GM12878 (cell line): Measurements from ENCODE around the gene PURA. TPM values are rescaled to one million over a fixed set of nuclear protein-coding genes. Genes with fewer than 3 reads are reported as not detected.

Experiments used
- ATAC-seq: fragments of 200-7000 bp; cut with Tn5 transposase; 3 replicates; pipeline ENCODE4 v1.9.1; 2020; ENCODE audit warnings: mild to moderate bottlenecking, moderate library complexity
- BruUV-seq: library from RNA; stranded (reverse); fragments of 400-500 nt; replicated peaks from 2 replicates; lab custom pipeline; 2021; lab: Mats Ljungman, UMichigan
- CTCF ChIA-PET: fragments of 300-600 bp; sonication (Branson Sonifier 250); formaldehyde crosslinking; extraction: SDS; loops from one replicate; lab custom pipeline; 2021; ENCODE audit warnings: inconsistent platforms; lab: Yijun Ruan, JAX
- POLR2A ChIA-PET: fragments of 350-600 bp; formaldehyde crosslinking; extraction: SDS; loops from one replicate; lab custom pipeline; 2021; ENCODE audit warnings: inconsistent platforms; lab: Charles Lee
- RAD21 ChIA-PET: fragments of 300-600 bp; sonication (Branson Sonifier 250); formaldehyde crosslinking; loops from one replicate; lab custom pipeline; 2023; ENCODE audit warnings: antibody characterized with exemption; ENCODE audit not compliant: unreplicated experiment; lab: Charles Lee
- SMC1A ChIA-PET: fragments of 300-600 bp; sonication (Branson Sonifier 250); formaldehyde crosslinking; loops from one replicate; lab custom pipeline; 2023; ENCODE audit not compliant: unreplicated experiment, uncharacterized antibody; lab: Charles Lee
- DNase-seq: peaks from one replicate; pipeline ENCODE4 v3.0.0-alpha.2; 2011; ENCODE audit warnings: low read depth, low spot score
- FAIRE-seq: peaks from 3 replicates; lab custom pipeline; 2011; peaks lifted over from hg19 to GRCh38; lab: Jason Lieb, UNC
- H2AFZ ChIP-seq: 2 replicates; pipeline ENCODE4 v1.6.0; 2011; ENCODE audit warnings: low read depth, low read length, control low read depth; ENCODE audit not compliant: control insufficient read depth
- H3K27ac ChIP-seq: 2 replicates; pipeline ENCODE4 v1.5.1; 2011; ENCODE audit warnings: control low read depth; ENCODE audit not compliant: control insufficient read depth, insufficient read depth
- H3K27me3 ChIP-seq, 2 experiments: replicated peaks in 1 of 2; 2 replicates each; pipeline versions ENCODE4 v1.6.0 to v1.6.1; 2011; ENCODE audit warnings: low read length in 1 of 2; ENCODE audit not compliant: control insufficient read depth in 2 of 2, insufficient read depth in 2 of 2
- H3K36me3 ChIP-seq, 2 experiments: 2 replicates each; pipeline ENCODE4 v1.5.1; 2011; ENCODE audit warnings: low read length in 1 of 2; ENCODE audit not compliant: control insufficient read depth in 2 of 2, insufficient read depth in 2 of 2
- H3K4me1 ChIP-seq: 2 replicates; pipeline ENCODE4 v1.6.1; 2011; ENCODE audit warnings: mild to moderate bottlenecking, low read length, moderate library complexity, mixed read lengths; ENCODE audit not compliant: control insufficient read depth, insufficient read depth
- H3K4me2 ChIP-seq: 2 replicates; pipeline ENCODE4 v1.6.0; 2011; ENCODE audit warnings: control low read depth; ENCODE audit not compliant: control insufficient read depth, insufficient read depth
- H3K4me3 ChIP-seq: fragments of 200-600 bp; sonication (generic); 2 replicates; pipeline ENCODE4 v1.5.1; 2016
- H3K79me2 ChIP-seq: 2 replicates; pipeline ENCODE4 v1.6.0; 2011; ENCODE audit warnings: low read length; ENCODE audit not compliant: control insufficient read depth, insufficient read depth
- H3K9ac ChIP-seq: 2 replicates; pipeline ENCODE4 v1.8.0; 2011; ENCODE audit warnings: low read length, control low read depth, mixed read lengths; ENCODE audit not compliant: control insufficient read depth, insufficient read depth
- H3K9me3 ChIP-seq: replicated peaks from 3 replicates; pipeline ENCODE4 v1.5.1; 2011; ENCODE audit warnings: mild to moderate bottlenecking, low read length; ENCODE audit not compliant: control insufficient read depth, insufficient read depth
- H4K20me1 ChIP-seq: 2 replicates; pipeline ENCODE4 v1.6.0; 2011; ENCODE audit not compliant: control insufficient read depth, insufficient read depth
- ASH2L ChIP-seq: fragments of 300-600, 200-600 bp; sonication (generic); IDR thresholded peaks from 2 replicates; pipeline ENCODE4 v1.6.1; 2017; ENCODE audit warnings: low read depth, mild to moderate bottlenecking, borderline replicate concordance
- BACH1 ChIP-seq: fragments of 450-650 bp; IDR thresholded peaks from 2 replicates; pipeline ENCODE4 v1.6.1; 2017; ENCODE audit warnings: mild to moderate bottlenecking, borderline replicate concordance
- CEBPB ChIP-seq, 2 experiments: fragments of 150-350 bp in 1 of 2; IDR thresholded peaks; 2 replicates each; pipeline ENCODE4 v1.6.1; 2012 to 2014; ENCODE audit warnings: low read depth in 2 of 2, low read length in 2 of 2, borderline replicate concordance in 1 of 2, inconsistent platforms in 1 of 2
- CHD4 ChIP-seq: fragments of 200-600 bp; sonication (generic); IDR thresholded peaks from 2 replicates; pipeline ENCODE4 v1.6.1; 2016; ENCODE audit warnings: mild to moderate bottlenecking
- ETV6 ChIP-seq, 2 experiments: fragments of 450-650 bp in 1 of 2; IDR thresholded peaks in 1 of 2; conservative IDR thresholded peaks in 1 of 2; 2 replicates each; pipeline ENCODE4 v1.6.1; 2014; ENCODE audit warnings: antibody characterized with exemption in 1 of 2, borderline replicate concordance in 1 of 2, low read depth in 1 of 2, mild to moderate bottlenecking in 1 of 2, moderate library complexity in 1 of 2
- JUND ChIP-seq: IDR thresholded peaks from 2 replicates; pipeline ENCODE4 v1.6.1; 2012; ENCODE audit warnings: low read depth, mild to moderate bottlenecking, low read length, improper control_type of control experiment, moderate library complexity
- NR2C1 ChIP-seq: fragments of 450-650 bp; IDR thresholded peaks from 2 replicates; pipeline ENCODE4 v1.6.1; 2017; ENCODE audit warnings: antibody characterized with exemption, mild to moderate bottlenecking, moderate library complexity
- POLR2AphosphoS2 ChIP-seq: IDR thresholded peaks from 2 replicates; pipeline ENCODE4 v1.6.1; 2011; ENCODE audit warnings: low read depth, mild to moderate bottlenecking, low read length, improper control_type of control experiment, moderate library complexity
- POLR2AphosphoS5 ChIP-seq: IDR thresholded peaks from 2 replicates; pipeline ENCODE4 v1.6.1; 2011; ENCODE audit warnings: mild to moderate bottlenecking, low read length, inconsistent platforms
- POU2F2 ChIP-seq: IDR thresholded peaks from 3 replicates; pipeline ENCODE4 v1.6.1; 2011; ENCODE audit warnings: low read depth, mild to moderate bottlenecking, low read length, borderline replicate concordance
- RCOR1 ChIP-seq: conservative IDR thresholded peaks from 2 replicates; pipeline ENCODE4 v1.6.1; 2012; ENCODE audit warnings: low read depth, low read length, improper control_type of control experiment
- YBX1 ChIP-seq: fragments of 450-650 bp; IDR thresholded peaks from 2 replicates; pipeline ENCODE4 v1.6.1; 2016; ENCODE audit warnings: antibody characterized with exemption
- ZBED1 ChIP-seq: IDR thresholded peaks from 2 replicates; pipeline ENCODE4 v1.6.1; 2016; ENCODE audit warnings: borderline replicate concordance
- ZNF24 ChIP-seq: fragments of 450-650 bp; IDR thresholded peaks from 2 replicates; pipeline ENCODE4 v1.6.1; 2017; ENCODE audit warnings: antibody characterized with exemption, mild to moderate bottlenecking
- ZNF384 ChIP-seq: IDR thresholded peaks from 2 replicates; pipeline ENCODE4 v1.6.1; 2012; ENCODE audit warnings: low read depth, mild to moderate bottlenecking, low read length, improper control_type of control experiment, borderline replicate concordance
- WGBS: methylation state at CpG from one replicate; pipeline ENCODE4 v1.1.6; 2016; ENCODE audit warnings: low lambda C conversion rate; ENCODE audit not compliant: insufficient replicate concordance, insufficient coverage; ENCODE audit errors: missing lambda C conversion rate; 5-methylcytosine and 5-hydroxymethylcytosine counted together
- in situ Hi-C: fragments of 300-500 bp; cut with MboI; formaldehyde crosslinking; loops from 9 replicates; pipeline ENCODE4 v1.14.3; 2018; ENCODE audit warnings: mixed read lengths
- intact Hi-C: fragments of 100-400 bp; cut with micrococcal nuclease; formaldehyde crosslinking; loops from one replicate; pipeline ENCODE4 v1.14.2; 2022; ENCODE audit not compliant: unreplicated experiment
- polyA plus RNA-seq, 11 experiments: library from polyadenylated mRNA; depleted of rRNA in 4 of 11; unstranded in 6 of 11; stranded (reverse) in 5 of 11; fragments of >200 nt; fragmentation: Nextera tagmentation in 4 of 11; fragmentation: Illumina TruSeq in 1 of 11; extraction: Ambion mirVana in 4 of 11; extraction: Trizol in 1 of 11; gene quantifications; 1 replicate in 1 of 11; 2 replicates in 10 of 11; pipeline versions ENCODE4 v1.2.1 to v1.2.3, GENCODE V29; 2011 to 2016; ENCODE audit warnings: inconsistent platforms in 2 of 11, missing spikeins in 2 of 11, low read depth in 1 of 11
- total RNA-seq, 4 experiments: library from RNA; depleted of rRNA in 3 of 4; stranded (reverse); fragments of >200 nt in 3 of 4; fragmentation: Illumina TruSeq in 1 of 4; extraction: Trizol in 1 of 4; gene quantifications; 2 replicates each; pipeline versions ENCODE4 v1.2.1 to v1.2.3, GENCODE V29; 2013 to 2021
- TF ChIP-seq, protein P1 (sequence below): fragments of 450-650 bp; formaldehyde crosslinking; IDR thresholded peaks from 2 replicates; pipeline ENCODE4 v1.4.0; 2020; ENCODE audit warnings: mild to moderate bottlenecking, moderate library complexity
- TF ChIP-seq, protein P2 (sequence below): IDR thresholded peaks from 2 replicates; pipeline ENCODE4 v1.6.1; 2011; ENCODE audit warnings: low read depth, low read length, improper control_type of control experiment, borderline replicate concordance

Gene PURA
- total and polyA plus RNA-seq, 10 of the 15 experiments (the other 5 are each of a cell fraction or from before 2014, with no cell fraction given) = 3.3 to 11.8 (median 5.8) TPM

GRCh38 chr5:140153255-140153654, 39.3 kb downstream of the PURA start:
- POLR2A ChIA-PET = no interaction called here
- no peak overlapping the region for H2AFZ ChIP-seq
- H4K20me1 ChIP-seq = no peaks in the 10 kb centered on the region
- FAIRE-seq (no peak), DNase-seq (no peak), ATAC-seq (no peak)
- peaks cover 4% of the 10 kb centered on the region for H3K4me1 ChIP-seq
- H3K9ac ChIP-seq = no peak overlapping the region
- H3K27me3 ChIP-seq = no peaks in the 10 kb centered on the region
- RAD21 ChIA-PET = interaction anchor here (1.4 to 8.0 kb wide), 2 partner anchors 10 to 80 kb away, joined by 4 to 60 read pairs; no protein-coding TSS in a partner anchor
- H3K36me3 ChIP-seq = no peaks in the 10 kb centered on the region
- H3K4me2 ChIP-seq = no peak overlapping the region
- 38% methylated on average over 7 of the region's 7 CpGs for WGBS
- SMC1A ChIA-PET = interaction anchor here (1.3 to 5.8 kb wide), 3 partner anchors 9 to 184 kb away, joined by 3 to 58 read pairs (median 5); no protein-coding TSS in a partner anchor
- no peak overlapping the region for H3K4me3 ChIP-seq
- intact Hi-C loops = no loop called here
- CTCF ChIA-PET = interaction anchor here (0.6 to 19.8 kb wide), 7 partner anchors 8 to 365 kb away, joined by 3 to 353 read pairs (median 10); no protein-coding TSS in a partner anchor
- no peak overlapping the region for H3K27ac ChIP-seq
- in situ Hi-C loops = loop anchor here (5.0 kb wide), 1 partner anchor 71 kb away; no protein-coding TSS in a partner anchor
- no peaks in the 10 kb centered on the region for H3K79me2 ChIP-seq
- no TSS peak for BruUV-seq
- H3K9me3 ChIP-seq = no peaks in the 10 kb centered on the region
- TF ChIP-seq POLR2AphosphoS5 (no peak), CEBPB (IDR thresholded peaks at IDR 0.05; ENCODE audit: borderline replicate concordance in 1 of 2, low read depth in 2 of 2, low read length in 2 of 2) (no peak), ZNF24 (no peak), POLR2AphosphoS2 (no peak), BACH1 (no peak), CHD4 (no peak), ZNF384 (no peak), NR2C1 (no peak), POU2F2 (no peak), ZBED1 (no peak), RCOR1 (no peak), YBX1 (no peak), ASH2L (no peak), JUND (no peak), ETV6 (conservative IDR thresholded peaks at IDR 0.05 in 1 of 2, IDR thresholded peaks at IDR 0.05 in 1 of 2; ENCODE audit: borderline replicate concordance in 1 of 2, low read depth in 1 of 2) (no peak)
- TF ChIP-seq, protein P1, sequence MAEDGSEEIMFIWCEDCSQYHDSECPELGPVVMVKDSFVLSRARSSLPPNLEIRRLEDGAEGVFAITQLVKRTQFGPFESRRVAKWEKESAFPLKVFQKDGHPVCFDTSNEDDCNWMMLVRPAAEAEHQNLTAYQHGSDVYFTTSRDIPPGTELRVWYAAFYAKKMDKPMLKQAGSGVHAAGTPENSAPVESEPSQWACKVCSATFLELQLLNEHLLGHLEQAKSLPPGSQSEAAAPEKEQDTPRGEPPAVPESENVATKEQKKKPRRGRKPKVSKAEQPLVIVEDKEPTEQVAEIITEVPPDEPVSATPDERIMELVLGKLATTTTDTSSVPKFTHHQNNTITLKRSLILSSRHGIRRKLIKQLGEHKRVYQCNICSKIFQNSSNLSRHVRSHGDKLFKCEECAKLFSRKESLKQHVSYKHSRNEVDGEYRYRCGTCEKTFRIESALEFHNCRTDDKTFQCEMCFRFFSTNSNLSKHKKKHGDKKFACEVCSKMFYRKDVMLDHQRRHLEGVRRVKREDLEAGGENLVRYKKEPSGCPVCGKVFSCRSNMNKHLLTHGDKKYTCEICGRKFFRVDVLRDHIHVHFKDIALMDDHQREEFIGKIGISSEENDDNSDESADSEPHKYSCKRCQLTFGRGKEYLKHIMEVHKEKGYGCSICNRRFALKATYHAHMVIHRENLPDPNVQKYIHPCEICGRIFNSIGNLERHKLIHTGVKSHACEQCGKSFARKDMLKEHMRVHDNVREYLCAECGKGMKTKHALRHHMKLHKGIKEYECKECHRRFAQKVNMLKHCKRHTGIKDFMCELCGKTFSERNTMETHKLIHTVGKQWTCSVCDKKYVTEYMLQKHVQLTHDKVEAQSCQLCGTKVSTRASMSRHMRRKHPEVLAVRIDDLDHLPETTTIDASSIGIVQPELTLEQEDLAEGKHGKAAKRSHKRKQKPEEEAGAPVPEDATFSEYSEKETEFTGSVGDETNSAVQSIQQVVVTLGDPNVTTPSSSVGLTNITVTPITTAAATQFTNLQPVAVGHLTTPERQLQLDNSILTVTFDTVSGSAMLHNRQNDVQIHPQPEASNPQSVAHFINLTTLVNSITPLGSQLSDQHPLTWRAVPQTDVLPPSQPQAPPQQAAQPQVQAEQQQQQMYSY (CRISPR knock-in tag) = no peak
- TF ChIP-seq, protein P2, sequence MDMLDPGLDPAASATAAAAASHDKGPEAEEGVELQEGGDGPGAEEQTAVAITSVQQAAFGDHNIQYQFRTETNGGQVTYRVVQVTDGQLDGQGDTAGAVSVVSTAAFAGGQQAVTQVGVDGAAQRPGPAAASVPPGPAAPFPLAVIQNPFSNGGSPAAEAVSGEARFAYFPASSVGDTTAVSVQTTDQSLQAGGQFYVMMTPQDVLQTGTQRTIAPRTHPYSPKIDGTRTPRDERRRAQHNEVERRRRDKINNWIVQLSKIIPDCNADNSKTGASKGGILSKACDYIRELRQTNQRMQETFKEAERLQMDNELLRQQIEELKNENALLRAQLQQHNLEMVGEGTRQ = no peak
